IMR-90 (cell line): ENCODE data around the gene CDH15. TPM values are rescaled to one million over a fixed set of nuclear protein-coding genes. Genes with fewer than 3 reads are reported as not detected.

ENCODE experiments used
- ATAC-seq: fragments of 200-7000 bp; cut with Tn5 transposase; 2 replicates; pipeline ENCODE4 v1.9.1; 2020; ENCODE audit warnings: low read depth, mild to moderate bottlenecking, moderate library complexity
- BruUV-seq: library from RNA; stranded (reverse); fragments of 400-500 nt; replicated peaks from 2 replicates; lab custom pipeline; 2021; lab: Mats Ljungman, UMichigan
- CTCF ChIA-PET: fragments of 300-600 bp; formaldehyde crosslinking; extraction: SDS; loops from one replicate; lab custom pipeline; 2021; ENCODE audit warnings: antibody characterized with exemption; lab: Yijun Ruan, JAX
- POLR2A ChIA-PET: fragments of 300-600 bp; sonication (Branson Sonifier 250); formaldehyde crosslinking; loops from one replicate; lab custom pipeline; 2022; ENCODE audit warnings: antibody characterized with exemption; ENCODE audit not compliant: unreplicated experiment; lab: Charles Lee
- DNase-seq: peaks from one replicate; pipeline ENCODE4 v3.0.0; 2013
- H2AFZ ChIP-seq: replicated peaks from 2 replicates; pipeline ENCODE3; 2013; ENCODE audit warnings: low read length, mild to moderate bottlenecking; ENCODE audit not compliant: poor library complexity
- H2AK5ac ChIP-seq: 2 replicates; pipeline ENCODE4 v1.6.1; 2013; ENCODE audit warnings: low read depth, low read length, inconsistent platforms
- H2AK9ac ChIP-seq: replicated peaks from 2 replicates; pipeline ENCODE3; 2013; ENCODE audit warnings: mild to moderate bottlenecking, low read depth, low read length, moderate library complexity; ENCODE audit not compliant: poor library complexity
- H2BK120ac ChIP-seq: 2 replicates; pipeline ENCODE4 v1.6.1; 2013; ENCODE audit warnings: low read depth, low read length, inconsistent platforms
- H2BK15ac ChIP-seq: 3 replicates; pipeline ENCODE4 v1.6.1; 2013; ENCODE audit warnings: low read depth, low read length, inconsistent platforms
- H2BK20ac ChIP-seq: 2 replicates; pipeline ENCODE4 v1.6.1; 2013; ENCODE audit warnings: low read depth, mild to moderate bottlenecking, inconsistent platforms, low read length, moderate library complexity
- H2BK5ac ChIP-seq: 2 replicates; pipeline ENCODE4 v1.6.1; 2013; ENCODE audit warnings: mild to moderate bottlenecking, low read depth, low read length, inconsistent platforms; ENCODE audit not compliant: poor library complexity, severe bottlenecking
- H3K14ac ChIP-seq: replicated peaks from 2 replicates; pipeline ENCODE4 v1.6.1; 2013; ENCODE audit warnings: low read depth, low read length, inconsistent platforms
- H3K18ac ChIP-seq: 2 replicates; pipeline ENCODE4 v1.6.1; 2013; ENCODE audit warnings: low read depth, low read length, control low read depth
- H3K23ac ChIP-seq: 2 replicates; pipeline ENCODE4 v1.6.1; 2013; ENCODE audit warnings: low read depth, low read length, inconsistent platforms
- H3K27ac ChIP-seq: 2 replicates; pipeline ENCODE4 v1.5.1; 2013; ENCODE audit warnings: mild to moderate bottlenecking, control low read depth, low read length; ENCODE audit not compliant: insufficient read depth
- H3K27me3 ChIP-seq: 2 replicates; pipeline ENCODE4 v1.6.1; 2013; ENCODE audit warnings: low read length; ENCODE audit not compliant: control insufficient read depth, insufficient read depth
- H3K36me3 ChIP-seq: 2 replicates; pipeline ENCODE4 v1.6.1; 2013; ENCODE audit warnings: low read length, mixed read lengths; ENCODE audit not compliant: control insufficient read depth, insufficient read depth
- H3K4ac ChIP-seq: 2 replicates; pipeline ENCODE4 v1.6.1; 2013; ENCODE audit warnings: low read depth, low read length, inconsistent platforms
- H3K4me1 ChIP-seq: 2 replicates; pipeline ENCODE4 v1.6.1; 2013; ENCODE audit warnings: low read length, mixed read lengths; ENCODE audit not compliant: control insufficient read depth, insufficient read depth
- H3K4me2 ChIP-seq: 2 replicates; pipeline ENCODE4 v1.6.1; 2013; ENCODE audit warnings: low read depth, mild to moderate bottlenecking, control low read depth, low read length, moderate library complexity
- H3K4me3 ChIP-seq: 2 replicates; pipeline ENCODE4 v1.5.1; 2013; ENCODE audit warnings: low read depth, mild to moderate bottlenecking, control low read depth, low read length, moderate library complexity; ENCODE audit not compliant: insufficient read depth
- H3K56ac ChIP-seq: 2 replicates; pipeline ENCODE4 v1.6.1; 2013; ENCODE audit warnings: low read length, inconsistent platforms; ENCODE audit not compliant: insufficient read depth; ENCODE audit errors: extremely low read depth
- H3K79me1 ChIP-seq, 2 experiments: 2 replicates each; pipeline ENCODE4 v1.6.1; 2013; ENCODE audit warnings: low read length in 2 of 2, inconsistent platforms in 1 of 2, low read depth in 1 of 2
- H3K9ac ChIP-seq: 2 replicates; pipeline ENCODE4 v1.6.1; 2013; ENCODE audit warnings: low read depth, low read length, control low read depth
- H3K9me1 ChIP-seq: 2 replicates; pipeline ENCODE4 v1.6.1; 2013; ENCODE audit warnings: low read length, inconsistent platforms; ENCODE audit not compliant: insufficient read depth
- H3K9me3 ChIP-seq: 2 replicates; pipeline ENCODE4 v1.6.1; 2013; ENCODE audit warnings: low read length; ENCODE audit not compliant: control insufficient read depth, insufficient read depth
- H4K20me1 ChIP-seq: 2 replicates; pipeline ENCODE4 v1.6.1; 2013; ENCODE audit warnings: low read length, inconsistent platforms; ENCODE audit not compliant: insufficient read depth
- H4K5ac ChIP-seq: 2 replicates; pipeline ENCODE4 v1.6.1; 2013; ENCODE audit warnings: mild to moderate bottlenecking, low read depth, low read length, control low read depth
- H4K8ac ChIP-seq, 2 experiments: 2 replicates each; pipeline ENCODE4 v1.6.1; 2013; ENCODE audit warnings: low read depth in 2 of 2, low read length in 2 of 2, control low read depth in 1 of 2, inconsistent platforms in 1 of 2
- H4K91ac ChIP-seq: 2 replicates; pipeline ENCODE4 v1.6.1; 2013; ENCODE audit warnings: low read depth, low read length, inconsistent platforms; ENCODE audit not compliant: insufficient read depth
- BHLHE40 ChIP-seq: fragments of 150-350 bp; IDR thresholded peaks from 2 replicates; pipeline ENCODE4 v1.6.1; 2016; ENCODE audit warnings: mild to moderate bottlenecking, low read depth, low read length
- WGBS, 2 experiments: methylation state at CpG; one replicate each; pipeline versions ENCODE4 v1.1.5 to v1.1.7; 2013; ENCODE audit warnings: missing lambda C conversion rate in 2 of 2; ENCODE audit not compliant: insufficient read length in 1 of 2; ENCODE audit errors: extremely low coverage in 2 of 2; 5-methylcytosine and 5-hydroxymethylcytosine counted together
- dilution Hi-C: fragments of 300-500 bp; cut with HindIII; formaldehyde crosslinking; loops from one replicate; pipeline ENCODE4 v1.14.3; 2018; ENCODE audit warnings: low sequenced_read_pairs; ENCODE audit not compliant: unreplicated experiment
- in situ Hi-C: fragments of 300-500 bp; cut with MboI; formaldehyde crosslinking; loops from 3 replicates; pipeline ENCODE4 v1.14.3; 2019; ENCODE audit warnings: low sequenced_read_pairs, inconsistent platforms, mixed read lengths
- intact Hi-C: fragments of 100-400 bp; cut with micrococcal nuclease; formaldehyde crosslinking; loops from 2 replicates; pipeline ENCODE4 v1.10.0; 2022
- polyA plus RNA-seq, 3 experiments: library from polyadenylated mRNA; depleted of rRNA; stranded (reverse); fragments of >200 nt; gene quantifications; 2 replicates each; pipeline ENCODE4 v1.2.3, GENCODE V29; 2012; ENCODE audit warnings: low replicate concordance in 1 of 3
- total RNA-seq: library from RNA; depleted of rRNA; stranded (reverse); fragments of >200 nt; gene quantifications from 2 replicates; pipeline ENCODE4 v1.2.3, GENCODE V29; 2012
- TF ChIP-seq, protein P1 (sequence below): conservative IDR thresholded peaks from 2 replicates; pipeline ENCODE4 v1.5.1; 2012; ENCODE audit warnings: mild to moderate bottlenecking, low read depth, low read length, improper control_type of control experiment

CDH15 gene
- total and polyA plus RNA-seq, 2 of the 4 experiments (the other 2 are of a cell fraction), result 0.18 to 0.62 TPM

GRCh38 chr16:89154390-89155183 lies 17.0 kb upstream of the CDH15 start:
- H4K8ac ChIP-seq, result no peak overlapping the region
- no peak overlapping the region for H3K14ac ChIP-seq
- ATAC-seq (peak; percentile 4), DNase-seq (no peak)
- 90% methylated on average over 8 of the region's 24 CpGs; no CpG with 5 or more reads in 1 of the 2 experiments for WGBS, 2 experiments
- no peak overlapping the region for H2AFZ ChIP-seq
- H3K9me3 ChIP-seq, result no peaks in the 10 kb centered on the region
- H3K36me3 ChIP-seq, result peaks cover 11% of the 10 kb centered on the region; the same call in 1 of the 2 replicates
- no peak overlapping the region for H3K4me3 ChIP-seq
- H3K4me1 ChIP-seq, result peaks cover 8% of the 10 kb centered on the region
- H2BK20ac ChIP-seq, result no peak overlapping the region
- no peak overlapping the region for H3K9ac ChIP-seq
- no peak overlapping the region for H2AK9ac ChIP-seq
- no peak overlapping the region for H3K4me2 ChIP-seq
- ChIA-PET POLR2A (no interaction called here), CTCF (no interaction called here)
- no peak overlapping the region for H4K91ac ChIP-seq
- H3K23ac ChIP-seq, result no peak overlapping the region
- no peak overlapping the region for H2BK15ac ChIP-seq
- H2BK120ac ChIP-seq, result no peak overlapping the region
- no peak overlapping the region for H4K5ac ChIP-seq
- no peak overlapping the region for H2AK5ac ChIP-seq
- H3K4ac ChIP-seq, result no peak overlapping the region
- in situ Hi-C loops (no loop called here), intact Hi-C loops (no loop called here), dilution Hi-C loops (no loop called here)
- H2BK5ac ChIP-seq, result no peak overlapping the region
- no peak overlapping the region for H3K27ac ChIP-seq
- peak; percentile 58 for TF ChIP-seq BHLHE40
- TF ChIP-seq, protein P1, sequence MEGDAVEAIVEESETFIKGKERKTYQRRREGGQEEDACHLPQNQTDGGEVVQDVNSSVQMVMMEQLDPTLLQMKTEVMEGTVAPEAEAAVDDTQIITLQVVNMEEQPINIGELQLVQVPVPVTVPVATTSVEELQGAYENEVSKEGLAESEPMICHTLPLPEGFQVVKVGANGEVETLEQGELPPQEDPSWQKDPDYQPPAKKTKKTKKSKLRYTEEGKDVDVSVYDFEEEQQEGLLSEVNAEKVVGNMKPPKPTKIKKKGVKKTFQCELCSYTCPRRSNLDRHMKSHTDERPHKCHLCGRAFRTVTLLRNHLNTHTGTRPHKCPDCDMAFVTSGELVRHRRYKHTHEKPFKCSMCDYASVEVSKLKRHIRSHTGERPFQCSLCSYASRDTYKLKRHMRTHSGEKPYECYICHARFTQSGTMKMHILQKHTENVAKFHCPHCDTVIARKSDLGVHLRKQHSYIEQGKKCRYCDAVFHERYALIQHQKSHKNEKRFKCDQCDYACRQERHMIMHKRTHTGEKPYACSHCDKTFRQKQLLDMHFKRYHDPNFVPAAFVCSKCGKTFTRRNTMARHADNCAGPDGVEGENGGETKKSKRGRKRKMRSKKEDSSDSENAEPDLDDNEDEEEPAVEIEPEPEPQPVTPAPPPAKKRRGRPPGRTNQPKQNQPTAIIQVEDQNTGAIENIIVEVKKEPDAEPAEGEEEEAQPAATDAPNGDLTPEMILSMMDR, result no peak
- no peak overlapping the region for H3K56ac ChIP-seq
- H3K9me1 ChIP-seq, result no peaks in the 10 kb centered on the region
- no peaks in the 10 kb centered on the region; the same call in 1 of the 2 replicates for H3K27me3 ChIP-seq
- H3K79me1 ChIP-seq, result no peaks in the 10 kb centered on the region
- H3K18ac ChIP-seq, result no peak overlapping the region
- peaks cover 3% of the 10 kb centered on the region; the same call in 1 of the 2 replicates for H4K20me1 ChIP-seq
- no TSS peak for BruUV-seq
